Islet of Langerhans (tissue), 1 donor: ENCODE results near the gene RASA4B.
"Not testable (repeated sequence)": the region's sequence is repeated elsewhere in the genome, so short reads cannot be mapped to it uniquely, and the experiment has no call there.

Experiments used
- FAIRE-seq: peaks from one replicate; lab custom pipeline; 2011; peaks lifted over from hg19 to GRCh38; lab: Jason Lieb, UNC

Gene RASA4B

DNA sequence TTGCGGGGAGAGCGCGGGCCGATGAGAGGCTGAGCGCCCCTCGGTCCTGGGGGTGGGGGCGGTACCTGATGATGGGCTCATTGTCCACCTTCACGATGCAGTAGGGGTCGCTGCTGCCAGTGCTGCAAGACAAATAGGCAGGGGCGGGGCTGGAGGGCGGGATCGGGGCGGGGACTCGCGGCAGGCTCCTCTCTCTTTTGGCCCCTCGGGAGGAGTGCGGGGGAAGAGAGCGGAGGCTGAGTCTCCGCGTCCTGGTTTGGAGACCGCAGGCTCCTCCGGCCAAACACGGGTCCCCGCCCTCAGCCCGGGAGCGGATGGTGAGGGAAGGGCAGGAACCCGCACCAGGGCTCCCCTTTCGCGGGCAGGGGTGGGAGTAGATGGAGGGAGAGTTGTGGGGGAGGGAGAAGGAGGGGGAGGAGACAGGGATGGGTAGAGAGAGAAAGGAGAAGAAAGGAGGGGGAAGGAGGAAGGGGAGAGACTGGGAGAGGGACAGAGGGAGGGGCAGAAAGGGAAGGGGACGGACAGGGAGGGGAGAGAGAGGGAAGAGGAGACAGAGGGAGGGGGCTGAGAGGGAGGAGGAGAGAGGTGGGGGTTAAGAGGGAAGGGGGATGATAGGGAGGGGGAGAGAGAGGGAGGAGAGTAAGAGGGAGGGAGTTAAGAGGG lies 5.6 kb downstream of the RASA4B start:
- FAIRE-seq, result not testable (repeated sequence)

DNA sequence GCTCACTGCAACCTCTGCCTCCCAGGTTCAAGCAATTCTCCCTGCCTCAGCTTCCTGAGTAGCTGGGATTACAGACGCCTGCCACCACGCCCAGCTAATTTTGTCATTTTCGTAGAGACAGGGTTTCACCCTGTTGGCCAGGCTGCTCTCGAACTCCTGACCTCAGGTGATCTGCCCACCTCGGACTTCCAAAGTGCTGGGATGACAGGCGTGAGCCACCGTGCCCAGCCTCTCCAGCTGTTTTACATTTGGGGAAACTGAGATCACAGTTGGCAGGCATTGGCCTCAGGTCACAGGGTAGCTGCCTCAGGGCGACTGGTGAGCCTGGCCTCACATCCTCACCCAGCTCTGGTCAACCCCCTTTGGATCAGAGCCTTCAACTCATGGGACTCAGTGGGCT lies 7.0 kb downstream of the RASA4B start:
- FAIRE-seq, result not testable (repeated sequence)

GRCh38 chr7:102507410-102508088 lies 10.0 kb downstream of the RASA4B start:
- FAIRE-seq, result not testable (repeated sequence)

GRCh38 chr7:102505298-102506185 lies 12.0 kb downstream of the RASA4B start:
- FAIRE-seq, result not testable (repeated sequence)

DNA sequence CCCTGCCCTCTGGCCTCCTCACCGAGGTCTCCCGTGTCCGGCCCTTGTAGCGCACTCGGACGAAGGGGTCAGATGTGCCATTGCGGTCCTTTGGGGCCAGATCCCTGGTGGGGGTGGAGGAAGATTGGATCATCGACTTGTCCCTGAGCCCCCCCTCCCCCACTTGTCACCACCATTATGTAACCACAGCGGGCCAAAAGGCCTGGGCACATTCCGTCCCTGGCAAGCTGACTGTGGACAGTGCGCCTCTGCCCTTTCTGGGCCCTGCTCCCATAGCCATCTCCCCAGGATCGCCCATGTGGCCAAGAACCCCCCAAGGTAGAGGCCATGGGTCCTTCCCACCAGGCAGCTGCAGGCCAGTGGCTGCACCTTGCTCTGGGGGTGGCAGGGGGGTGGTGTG lies 14.4 kb downstream of the RASA4B start:
- FAIRE-seq, result not testable (repeated sequence)

DNA sequence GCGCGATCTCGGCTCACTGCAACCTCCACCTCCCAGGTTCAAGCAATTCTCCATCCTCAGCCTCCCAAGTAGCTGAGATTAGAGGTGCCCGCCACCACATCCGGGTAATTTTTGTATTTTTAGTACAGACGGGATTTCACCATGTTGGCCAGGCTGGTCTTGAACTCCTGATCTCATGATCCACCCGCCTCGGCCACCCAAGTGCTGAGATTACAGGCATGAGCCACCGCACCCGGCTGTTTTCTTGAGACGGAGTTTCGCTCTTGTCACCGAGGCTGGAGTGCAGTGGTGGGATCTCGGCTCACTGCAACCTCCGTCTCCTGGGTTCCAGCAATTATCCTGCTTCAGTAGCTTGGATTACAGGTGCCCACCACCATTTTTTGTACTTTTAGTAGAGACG lies 19.3 kb downstream of the RASA4B start:
- not testable (repeated sequence) for FAIRE-seq

DNA sequence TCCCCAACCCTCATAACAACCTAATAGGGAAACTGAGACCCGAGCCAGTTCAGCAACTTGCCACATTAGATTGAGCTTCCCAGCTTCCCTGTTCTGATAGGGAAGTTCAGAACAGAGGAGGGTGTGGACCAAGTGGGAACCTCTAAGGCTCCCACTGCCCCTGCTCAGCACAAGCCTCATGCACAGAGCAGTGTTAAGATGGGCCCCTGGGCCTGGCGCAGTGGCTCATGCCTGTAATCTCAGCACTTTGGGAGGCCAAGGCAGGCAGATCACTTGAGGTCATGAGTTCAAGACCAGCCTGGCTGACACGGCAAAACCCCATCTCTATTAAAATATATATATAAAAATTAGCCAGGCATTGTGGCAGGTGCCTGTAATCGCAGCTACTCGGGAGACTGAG lies 20.3 kb downstream of the RASA4B start:
- FAIRE-seq, result not testable (repeated sequence)

DNA sequence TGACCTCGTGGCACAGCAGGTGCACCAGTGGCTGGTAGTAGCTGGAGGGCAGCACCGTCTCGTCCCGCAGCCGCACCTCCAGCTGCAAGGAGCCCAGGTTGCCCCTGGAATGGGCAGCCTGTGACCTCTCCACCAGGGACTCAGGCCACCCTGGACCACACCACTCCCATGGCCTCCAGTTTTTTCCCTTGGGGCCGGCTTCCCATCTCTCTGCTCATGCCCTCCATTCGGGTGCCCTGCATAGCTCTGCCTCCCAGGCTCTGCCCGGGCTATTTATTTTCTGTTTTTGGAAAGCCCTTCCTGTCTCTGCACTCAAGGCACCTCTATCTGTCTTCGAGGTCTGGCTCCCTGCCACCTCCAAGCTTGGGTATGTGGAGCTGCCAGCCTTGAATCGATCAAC lies 20.7 kb downstream of the RASA4B start:
- not testable (repeated sequence) for FAIRE-seq

GRCh38 chr7:102494473-102495149 lies 23.0 kb downstream of the RASA4B start:
- FAIRE-seq, result not testable (repeated sequence)

GRCh38 chr7:102494026-102494425 lies 23.6 kb downstream of the RASA4B start:
- not testable (repeated sequence) for FAIRE-seq

DNA sequence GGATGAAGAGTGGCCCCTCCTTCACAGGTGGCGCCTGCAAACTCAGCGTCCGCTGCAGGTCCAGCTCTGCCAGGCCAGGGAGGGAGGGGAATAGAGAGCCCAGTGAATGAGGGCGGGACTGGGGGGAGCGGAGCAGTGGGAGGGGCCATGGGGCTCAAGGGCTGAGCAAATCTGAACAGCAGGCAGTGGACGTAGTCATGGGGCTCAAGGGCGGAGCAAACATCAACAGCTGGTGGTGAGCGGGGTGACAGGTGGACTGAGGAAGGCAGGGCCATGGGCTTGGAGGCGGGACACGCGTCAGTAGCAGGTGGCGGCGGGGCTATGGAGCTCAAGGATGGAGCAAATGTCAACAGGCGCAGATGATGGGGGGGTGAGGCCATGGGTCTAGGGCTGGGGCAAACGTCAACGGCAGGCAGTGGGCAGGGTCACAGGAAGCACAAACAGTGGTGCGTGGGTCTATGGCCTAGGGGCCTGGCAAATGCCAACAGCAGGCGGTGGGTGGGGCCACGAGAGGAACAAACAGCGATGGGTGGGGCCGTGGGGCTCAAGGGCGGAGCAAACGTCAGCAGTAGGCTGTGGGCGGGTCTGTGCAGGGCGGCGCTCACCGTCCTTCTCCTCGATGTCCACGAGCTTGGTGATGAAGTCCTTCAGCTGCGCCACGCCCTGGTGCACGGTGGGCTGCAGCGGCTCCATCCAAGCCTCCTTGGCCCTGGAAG lies 24.2 kb downstream of the RASA4B start:
- FAIRE-seq, result not testable (repeated sequence)

DNA sequence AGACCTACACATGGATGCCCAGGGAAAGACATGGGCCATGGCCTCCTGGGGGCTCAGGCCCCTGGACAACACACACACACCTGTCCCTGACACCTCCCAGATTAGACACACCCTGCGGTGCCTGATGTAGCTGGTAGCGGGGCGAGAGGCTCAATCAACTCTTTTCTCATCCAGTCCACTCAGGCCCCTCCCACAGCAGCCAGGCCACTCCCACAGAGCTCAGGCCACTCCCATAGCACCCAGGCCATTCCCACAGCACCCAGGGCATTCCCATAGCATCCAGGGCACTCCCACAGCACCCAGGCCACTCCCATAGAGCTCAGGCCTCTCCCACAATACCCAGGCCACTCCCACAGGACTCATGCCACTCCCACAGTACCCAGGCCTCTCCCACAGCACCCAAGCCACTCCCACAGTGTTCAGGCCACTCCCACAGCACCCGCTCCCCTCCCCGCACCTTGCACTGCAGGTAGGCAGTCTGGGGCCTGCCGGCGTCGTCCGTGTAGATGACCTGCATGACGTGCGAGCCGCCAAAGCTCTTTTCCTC lies 27.0 kb downstream of the RASA4B start:
- FAIRE-seq, result not testable (repeated sequence)

DNA sequence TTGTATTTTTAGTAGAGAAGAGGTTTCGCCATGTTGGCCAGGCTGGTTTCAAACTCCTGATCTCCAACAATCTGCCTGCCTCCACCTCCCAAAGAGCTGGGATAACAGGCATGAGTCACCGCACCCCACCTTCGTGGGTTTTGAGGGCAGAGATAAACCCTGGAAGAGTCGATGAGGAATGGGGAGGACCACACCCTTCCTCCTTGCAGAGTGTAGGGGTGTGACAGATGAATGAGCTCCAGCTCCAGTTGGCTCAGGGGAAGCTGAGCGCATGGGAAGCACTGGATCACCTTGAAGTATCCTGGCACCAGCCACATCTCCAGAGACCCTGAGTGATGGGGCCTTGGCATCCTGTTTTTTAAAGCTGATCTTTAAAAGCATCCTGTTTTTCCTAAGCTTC lies 33.3 kb downstream of the RASA4B start:
- FAIRE-seq, result not testable (repeated sequence)

GRCh38 chr7:102481962-102482361 lies 35.6 kb downstream of the RASA4B start:
- FAIRE-seq, result not testable (repeated sequence)

GRCh38 chr7:102479982-102480637 lies 37.5 kb downstream of the RASA4B start:
- not testable (repeated sequence) for FAIRE-seq

- not testable (repeated sequence) for FAIRE-seq
Observed at GRCh38 chr7:102479209-102479584, 38.4 kb downstream of the RASA4B start.

DNA sequence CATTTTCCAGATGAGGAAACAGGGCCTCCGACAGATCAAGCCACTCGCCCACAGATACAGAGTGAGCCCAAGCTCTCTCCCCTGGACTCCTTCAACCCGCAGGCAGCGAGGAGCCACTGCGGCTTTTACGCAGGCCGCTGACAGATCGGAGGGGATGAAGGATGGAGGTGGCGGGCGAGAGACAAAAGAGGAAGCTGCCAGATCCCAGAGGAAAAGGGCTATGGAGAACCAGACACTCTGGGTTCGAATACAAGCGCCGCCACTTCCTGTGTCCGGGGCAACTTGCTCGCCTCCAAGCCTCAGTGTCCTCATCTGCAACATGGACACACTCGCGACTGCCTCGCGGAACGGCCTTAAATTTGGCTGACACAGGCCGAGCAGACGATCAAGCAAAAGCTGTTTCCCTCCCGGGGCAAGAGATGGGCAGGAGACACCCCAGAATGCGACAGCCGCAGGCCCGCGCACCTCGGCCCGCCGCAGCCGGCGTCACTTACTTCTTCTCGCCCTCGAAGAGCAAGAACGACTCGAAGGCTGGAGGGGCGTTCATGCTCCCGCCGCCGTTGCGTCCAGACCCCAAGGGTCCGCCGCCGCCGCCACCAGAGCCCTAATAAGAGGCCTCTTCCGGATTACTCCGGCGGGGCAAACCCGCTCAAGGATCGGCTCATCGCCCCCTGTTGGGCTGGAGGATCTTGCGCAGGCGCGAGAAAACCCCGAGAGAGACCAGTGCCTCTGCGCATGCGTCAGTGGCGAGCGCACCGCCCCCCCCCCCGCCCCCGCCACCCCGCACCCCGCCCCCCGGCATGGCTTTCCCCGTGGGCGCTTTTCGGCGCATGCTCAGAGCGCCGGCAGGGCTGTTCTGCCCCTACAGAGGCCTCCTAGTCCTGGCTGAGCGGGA lies 39.0 kb downstream of the RASA4B start, which contains the start of gene POLR2J:
TSS of gene POLR2J (minus strand) at position 609 of the 895 bp plus-strand sequence. CDS start at position 547, 62 bp downstream.
- FAIRE-seq, result not testable (repeated sequence)

- FAIRE-seq, result not testable (repeated sequence)
Observed at GRCh38 chr7:102474736-102475435, 42.7 kb downstream of the RASA4B start.

DNA sequence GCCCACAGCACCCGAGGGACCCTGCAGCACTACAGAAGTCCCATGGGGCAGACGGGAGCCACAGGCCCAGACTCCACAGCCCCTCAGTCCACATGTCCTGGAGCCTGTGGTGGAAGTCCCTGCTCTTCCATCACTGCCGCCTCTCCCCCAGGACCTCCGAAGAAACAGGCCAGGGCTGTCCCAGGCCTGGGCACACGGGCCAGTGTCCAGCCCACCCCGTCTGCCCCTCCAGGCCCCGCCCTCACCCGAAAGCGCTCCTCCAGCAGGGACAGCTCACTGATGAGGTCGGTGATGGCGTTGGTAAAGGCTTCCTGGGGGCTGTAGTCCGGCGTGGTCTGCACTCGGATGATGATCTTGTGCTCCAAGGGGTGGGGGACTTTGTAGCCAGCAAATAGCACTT lies 43.5 kb downstream of the RASA4B start:
- not testable (repeated sequence) for FAIRE-seq
